Measurements from ENCODE around the gene SPTBN1. TPM values are rescaled to one million over a fixed set of nuclear protein-coding genes. Genes with fewer than 3 reads are reported as not detected.

Gene SPTBN1
- total RNA-seq, 1 experiment from 2014 or later = 204 TPM

- Mint-ChIP-seq H3K36me3 (peaks cover 25% of the 10 kb centered on the region), H3K27ac (no peak overlapping the region)
Measured at GRCh38 chr2:54598347-54599325, 142.5 kb downstream of the SPTBN1 start.

GRCh38 chr2:54599326-54599710, 143.2 kb downstream of the SPTBN1 start:
- no peak for ATAC-seq
- peaks cover 25% of the 10 kb centered on the region for H3K36me3 Mint-ChIP-seq
- DNase-seq (ENCODE audit: low spot score) = no peak
- TF ChIP-seq AR (CRISPR knock-in tag; IDR thresholded peaks at IDR 0.05) = no peak
- no peak overlapping the region for H3K27ac Mint-ChIP-seq
- H3K4me3 Mint-ChIP-seq = no peak overlapping the region
- CTCF ChIA-PET = interaction anchor here (1.8 kb wide), 1 partner anchor 66 kb away, joined by 4 read pairs; no protein-coding TSS in a partner anchor
- POLR2A ChIA-PET = no interaction called here
- H3K27me3 Mint-ChIP-seq (ENCODE audit: low read depth) = no peaks in the 10 kb centered on the region
- H3K4me1 Mint-ChIP-seq = peaks cover 55% of the 10 kb centered on the region
- H3K9me3 Mint-ChIP-seq = no peaks in the 10 kb centered on the region

More at GRCh38 chr2:54598347-54599325, 142.5 kb downstream of the SPTBN1 start:
- DNase-seq (ENCODE audit: low spot score) = no peak
- Mint-ChIP-seq H3K27me3 (ENCODE audit: low read depth) (no peaks in the 10 kb centered on the region), H3K9me3 (no peaks in the 10 kb centered on the region), H3K4me1 (peaks cover 49% of the 10 kb centered on the region), H3K4me3 (no peak overlapping the region)
- no peak for TF ChIP-seq NFATC4 (CRISPR knock-in tag; IDR thresholded peaks at IDR 0.05)
- no peak for TF ChIP-seq KAT7 (CRISPR knock-in tag; IDR thresholded peaks at IDR 0.05; ENCODE audit: borderline replicate concordance)
- TF ChIP-seq ZNF281 (CRISPR knock-in tag; IDR thresholded peaks at IDR 0.05) = no peak
- TF ChIP-seq ZMAT4 (CRISPR knock-in tag; IDR thresholded peaks at IDR 0.05) = no peak
- no peak for TF ChIP-seq GABPB1 (CRISPR knock-in tag; IDR thresholded peaks at IDR 0.05)
- TF ChIP-seq SMAD3 (CRISPR knock-in tag; IDR thresholded peaks at IDR 0.05; ENCODE audit: borderline replicate concordance) = no peak
- ChIA-PET POLR2A (no interaction called here), CTCF (interaction anchor here (1.8 kb wide), 1 partner anchor 67 kb away, joined by 4 read pairs; no protein-coding TSS in a partner anchor)
- ATAC-seq = no peak

- H3K4me1 Mint-ChIP-seq = peaks cover 58% of the 10 kb centered on the region
- no peak for DNase-seq (ENCODE audit: low spot score)
- ChIA-PET CTCF (interaction anchor here (1.8 kb wide), 1 partner anchor 65 kb away, joined by 4 read pairs; no protein-coding TSS in a partner anchor), POLR2A (no interaction called here)
- H3K27ac Mint-ChIP-seq = no peak overlapping the region
- peaks cover 25% of the 10 kb centered on the region for H3K36me3 Mint-ChIP-seq
- ATAC-seq = no peak
- no peaks in the 10 kb centered on the region for H3K9me3 Mint-ChIP-seq
- no peak overlapping the region for H3K4me3 Mint-ChIP-seq
- no peaks in the 10 kb centered on the region for H3K27me3 Mint-ChIP-seq (ENCODE audit: low read depth)
- TF ChIP-seq SMAD3 (CRISPR knock-in tag; IDR thresholded peaks at IDR 0.05; ENCODE audit: borderline replicate concordance) (no peak), ATF6 (CRISPR knock-in tag; IDR thresholded peaks at IDR 0.05) (no peak), TP53 (CRISPR knock-in tag; IDR thresholded peaks at IDR 0.05) (no peak), ESRRA (CRISPR knock-in tag; IDR thresholded peaks at IDR 0.05; ENCODE audit: borderline replicate concordance) (no peak), STAT6 (CRISPR knock-in tag; conservative IDR thresholded peaks at IDR 0.05; ENCODE audit: low read depth) (no peak), E2F1 (CRISPR knock-in tag; IDR thresholded peaks at IDR 0.05) (no peak), CBFB (CRISPR knock-in tag; IDR thresholded peaks at IDR 0.05; ENCODE audit: low read depth) (no peak)
Measured at GRCh38 chr2:54599914-54600313, 143.8 kb downstream of the SPTBN1 start.

Measured in WTC11 (cell line).